HG02884 (cell line): ENCODE data around the gene CEP112.

Source experiments
- ATAC-seq: cut with Tn5 transposase; IDR thresholded peaks from one replicate; pipeline ENCODE4 v1.9.1; 2021; ENCODE audit warnings: mild to moderate bottlenecking, moderate library complexity; ENCODE audit not compliant: unreplicated experiment

The CEP112 gene

DNA sequence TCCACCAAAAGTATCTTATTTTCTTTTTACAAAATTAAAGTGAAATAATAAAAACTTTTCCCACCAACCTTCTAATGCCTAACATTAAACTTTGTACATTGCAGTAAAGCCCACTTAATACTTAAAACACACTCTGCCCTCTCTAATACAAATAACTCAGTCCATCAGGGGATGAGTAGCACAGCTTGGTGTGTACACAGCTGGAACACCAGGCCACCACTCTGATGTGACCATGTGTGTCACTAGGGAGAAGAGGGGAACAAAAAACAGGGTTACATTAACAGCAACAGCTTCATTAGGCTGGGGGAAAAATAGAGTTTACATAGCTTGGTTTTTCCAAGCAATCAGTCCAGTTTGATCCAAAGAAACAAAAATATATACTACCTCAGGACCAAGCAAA is 295.0 kb downstream of the CEP112 start:
- ATAC-seq = no peak

DNA sequence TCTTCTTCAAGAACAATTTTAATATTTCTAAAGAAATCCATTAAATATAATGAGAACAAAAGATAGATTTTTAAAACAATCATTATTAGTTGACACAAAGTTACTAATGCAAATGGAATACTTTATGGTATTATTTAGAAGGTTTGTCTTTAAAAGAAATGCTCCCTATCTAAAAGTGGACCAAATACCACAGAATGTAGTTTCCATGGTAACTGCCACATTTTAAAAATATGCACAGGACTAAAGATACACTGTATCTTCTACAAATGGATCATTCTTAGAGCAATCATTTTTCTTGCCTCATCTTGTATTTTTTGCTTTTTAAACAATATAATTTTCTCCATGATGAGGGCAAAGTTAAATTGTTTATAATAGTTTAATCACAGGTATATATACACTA is 296.0 kb downstream of the CEP112 start:
- ATAC-seq = no peak

DNA sequence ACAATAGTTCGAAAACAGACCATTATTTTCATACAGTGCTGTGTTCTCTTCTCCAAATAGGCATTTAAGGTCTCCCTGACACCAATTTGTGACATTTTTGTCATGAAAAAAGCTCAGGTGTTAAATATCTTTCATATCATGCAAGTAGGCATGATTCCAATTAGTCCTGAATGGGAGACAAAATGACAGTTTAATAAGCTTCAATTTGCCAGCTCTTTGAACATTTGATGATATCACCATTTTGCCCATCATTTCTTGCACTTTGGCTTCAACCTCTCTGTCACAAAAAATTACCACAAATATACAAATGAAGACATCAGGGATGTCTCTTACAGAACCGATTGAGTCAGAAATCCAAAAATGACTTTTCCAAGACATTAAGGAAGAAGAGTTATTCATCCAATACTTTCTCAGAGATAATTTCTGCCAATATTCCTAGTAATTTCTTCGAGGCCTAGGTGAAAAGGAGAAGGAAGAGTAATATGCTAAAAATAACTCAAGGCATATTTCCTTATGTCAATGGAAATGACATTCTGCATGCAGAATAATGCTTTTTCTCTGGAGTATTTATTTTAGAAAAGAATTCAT is 298.1 kb downstream of the CEP112 start:
- ATAC-seq = no peak

DNA sequence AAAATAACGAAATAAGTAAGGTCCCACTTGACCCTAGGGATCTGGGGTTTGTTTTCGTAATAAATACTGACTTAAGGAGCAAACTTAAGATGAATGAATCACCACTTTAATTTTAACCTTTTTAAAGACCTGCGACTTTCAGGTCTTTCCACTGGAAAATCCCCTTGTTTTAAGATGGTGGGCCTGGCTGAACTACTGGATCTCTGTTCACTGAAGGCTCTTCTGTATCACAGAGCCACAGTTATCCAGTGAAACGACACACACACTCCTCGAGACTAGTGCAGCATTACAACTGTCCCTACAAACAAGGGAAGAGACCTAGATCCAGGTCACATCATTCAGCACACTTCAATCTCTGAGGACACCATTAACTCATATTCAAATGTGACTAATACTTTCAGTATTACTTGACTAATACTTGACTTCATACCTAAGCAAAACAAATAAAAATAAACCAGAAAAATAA is 299.0 kb downstream of the CEP112 start:
- ATAC-seq = no peak

DNA sequence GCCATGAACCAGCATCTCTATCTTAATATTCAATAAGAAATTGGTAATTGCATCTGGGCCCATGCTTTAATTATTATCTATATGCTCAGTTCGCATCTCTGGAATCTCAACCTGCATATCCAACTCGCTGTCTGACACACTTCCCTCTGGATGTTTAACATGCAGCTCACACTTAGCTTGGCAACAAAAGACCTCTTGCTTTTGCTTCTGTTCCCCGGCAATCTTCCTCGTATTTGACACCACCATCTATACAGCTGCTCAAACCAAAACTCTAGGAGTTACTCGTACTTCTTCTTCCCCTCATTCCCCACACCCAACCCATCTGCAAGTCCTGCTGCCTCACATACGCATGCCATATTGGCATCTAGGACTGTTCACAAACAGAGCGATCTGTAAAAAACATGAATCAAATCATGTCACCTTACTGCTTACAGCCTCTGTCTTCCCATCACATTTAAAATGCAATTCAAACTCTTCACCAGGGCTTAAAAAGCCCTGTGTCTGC is 300.6 kb downstream of the CEP112 start:
- ATAC-seq = no peak

DNA sequence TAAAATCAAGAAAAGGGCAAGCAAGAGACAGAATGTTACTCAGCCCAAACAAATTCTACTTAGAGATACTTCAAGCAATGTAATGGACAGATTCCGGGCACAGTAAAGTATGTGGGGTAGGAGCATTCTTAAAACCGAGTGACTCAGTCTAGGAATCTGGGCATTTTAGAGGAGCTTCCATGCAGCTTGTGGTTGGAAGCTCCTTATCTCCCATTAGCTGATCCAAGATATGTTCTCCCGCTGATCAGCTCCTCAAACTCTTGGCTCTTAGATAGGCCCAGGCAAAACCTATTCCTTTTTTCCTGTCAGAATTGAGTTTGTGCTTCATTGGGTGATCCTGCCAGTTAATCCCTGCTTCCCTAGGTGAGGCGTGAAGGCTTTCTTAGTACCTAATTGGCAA is 303.3 kb downstream of the CEP112 start:
- ATAC-seq = no peak

DNA sequence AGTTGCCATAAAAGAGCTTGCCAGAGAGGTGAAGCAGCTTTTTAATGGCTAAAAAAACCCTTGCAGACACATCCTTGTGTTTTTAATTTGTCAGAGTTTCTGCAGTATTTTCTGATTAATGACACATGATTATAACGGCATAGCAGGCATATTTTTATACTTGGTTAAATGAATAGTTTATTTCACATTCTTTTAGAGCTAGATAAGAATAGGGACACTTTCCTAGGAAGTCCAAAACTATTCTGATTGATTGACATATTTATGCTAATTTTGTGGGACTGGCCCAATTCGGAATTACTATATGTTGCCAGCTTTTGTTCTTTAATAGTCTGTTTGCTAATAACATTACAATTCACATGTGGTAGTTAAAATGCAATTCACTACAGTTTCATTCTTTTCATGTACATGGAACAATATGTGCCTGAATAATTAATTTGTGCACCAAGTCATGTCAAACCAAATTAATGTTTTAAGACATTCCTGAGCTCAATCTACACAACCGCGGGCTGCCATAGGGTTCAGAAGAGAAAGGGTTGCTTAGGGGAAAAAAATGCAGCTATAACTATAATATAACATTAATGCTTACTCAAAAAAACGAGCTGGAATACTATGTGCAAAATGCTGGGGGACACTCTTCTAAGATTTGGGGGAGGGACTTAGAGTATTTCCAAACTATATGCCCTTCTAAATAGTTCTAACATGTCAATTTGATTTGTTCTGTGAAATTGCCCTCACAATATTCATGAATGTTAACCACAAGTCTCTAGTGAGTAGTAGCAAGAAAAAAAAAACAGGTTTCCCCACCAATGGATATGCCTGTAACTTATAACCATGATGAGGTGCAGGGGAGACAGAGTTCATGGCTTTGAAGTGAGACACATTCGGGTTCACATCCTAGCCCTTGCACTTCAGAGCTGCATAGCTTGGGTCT is 305.4 kb downstream of the CEP112 start:
- ATAC-seq = no peak

DNA sequence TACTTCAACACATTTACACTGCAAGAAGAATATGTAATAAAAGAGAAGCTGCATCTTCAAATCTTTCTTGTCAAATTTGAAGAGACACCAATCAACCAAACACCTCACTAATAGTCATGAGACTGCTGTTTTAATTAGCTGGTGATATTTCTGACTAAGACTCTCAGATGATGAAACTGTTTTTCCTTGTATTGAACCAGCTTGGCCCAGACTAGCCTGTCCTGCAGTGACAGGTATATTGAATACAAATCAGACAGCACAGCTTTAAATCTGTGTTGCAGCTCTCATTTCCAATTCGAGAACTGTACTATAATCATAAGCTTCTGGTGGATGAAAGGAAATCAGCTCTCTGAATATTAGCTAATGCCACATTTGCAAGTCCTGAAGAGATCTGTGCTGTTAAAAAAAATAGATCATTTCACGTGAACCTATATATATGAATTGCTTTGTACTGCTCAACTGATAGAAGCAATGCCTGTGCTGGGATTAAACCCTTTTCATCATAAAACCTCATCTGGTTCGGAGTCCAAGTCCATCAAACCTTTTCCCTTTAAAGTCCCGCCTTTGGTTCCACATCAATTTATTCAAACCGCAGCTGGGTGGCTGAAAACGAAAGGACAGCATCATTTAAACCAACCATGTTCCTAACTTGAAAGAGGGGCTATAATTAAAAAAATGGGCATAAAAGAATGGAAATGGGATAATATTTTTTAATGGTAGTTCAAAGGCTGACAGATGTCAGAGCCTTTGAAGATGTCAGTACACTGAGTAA is 306.2 kb downstream of the CEP112 start:
- no peak for ATAC-seq

DNA sequence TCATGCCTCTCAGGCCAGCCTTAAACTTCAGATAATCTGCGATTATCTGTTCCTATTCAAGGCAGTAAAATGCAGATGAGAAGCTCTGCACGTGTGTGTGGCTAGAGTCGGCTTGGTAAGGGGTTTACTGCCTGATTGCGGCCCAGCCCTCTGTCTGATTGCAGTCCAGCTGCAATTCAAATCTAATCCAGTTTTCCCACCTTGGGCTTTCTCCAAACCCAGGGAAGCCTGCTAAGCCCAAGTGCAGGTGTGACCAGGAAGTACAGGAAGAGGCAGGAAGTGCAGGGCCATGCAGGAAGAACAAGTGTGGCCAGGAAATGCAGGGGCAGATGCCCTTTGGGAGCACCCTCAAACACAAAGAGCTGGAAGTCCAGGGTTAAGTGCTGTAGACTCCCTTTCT is 314.9 kb downstream of the CEP112 start:
- ATAC-seq = no peak

DNA sequence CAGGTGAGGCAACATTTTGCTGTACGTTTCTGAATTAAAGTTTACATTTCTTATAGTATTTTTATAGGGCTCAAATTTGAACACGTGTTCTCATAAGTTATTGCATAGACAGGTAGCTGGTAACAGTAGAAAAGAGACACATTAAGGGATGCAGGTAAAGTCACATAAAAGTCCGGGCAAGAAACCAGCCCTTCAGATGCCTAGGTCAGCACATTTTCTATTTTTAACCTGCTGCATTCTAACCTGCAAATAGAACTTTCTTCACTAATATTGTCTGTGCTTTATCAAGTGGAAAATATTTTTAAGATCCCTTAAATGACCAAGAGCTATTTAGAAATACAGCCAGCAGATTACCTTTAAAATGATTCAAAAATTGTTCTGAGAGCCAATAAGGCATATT is 323.1 kb downstream of the CEP112 start:
- ATAC-seq = no peak

DNA sequence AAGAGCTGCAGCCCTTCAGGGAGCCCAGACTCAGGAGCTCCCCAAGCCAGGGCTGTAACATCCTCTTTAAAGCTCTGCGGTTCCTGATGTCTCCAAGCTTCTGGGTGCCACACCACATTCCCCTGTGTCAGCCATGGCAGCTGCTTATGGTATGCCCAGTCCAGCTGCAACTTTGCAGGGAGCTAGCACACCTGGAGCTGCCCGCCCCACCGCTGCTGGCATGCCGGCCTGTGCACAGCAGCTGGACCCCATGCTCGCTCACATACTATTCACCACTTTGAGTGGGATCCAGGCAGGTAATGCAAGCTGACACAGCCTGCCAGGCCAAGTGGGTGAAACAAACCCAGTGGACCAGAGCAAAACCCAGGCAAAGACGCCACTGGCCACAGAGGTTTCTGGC is 324.9 kb downstream of the CEP112 start:
- ATAC-seq = no peak

DNA sequence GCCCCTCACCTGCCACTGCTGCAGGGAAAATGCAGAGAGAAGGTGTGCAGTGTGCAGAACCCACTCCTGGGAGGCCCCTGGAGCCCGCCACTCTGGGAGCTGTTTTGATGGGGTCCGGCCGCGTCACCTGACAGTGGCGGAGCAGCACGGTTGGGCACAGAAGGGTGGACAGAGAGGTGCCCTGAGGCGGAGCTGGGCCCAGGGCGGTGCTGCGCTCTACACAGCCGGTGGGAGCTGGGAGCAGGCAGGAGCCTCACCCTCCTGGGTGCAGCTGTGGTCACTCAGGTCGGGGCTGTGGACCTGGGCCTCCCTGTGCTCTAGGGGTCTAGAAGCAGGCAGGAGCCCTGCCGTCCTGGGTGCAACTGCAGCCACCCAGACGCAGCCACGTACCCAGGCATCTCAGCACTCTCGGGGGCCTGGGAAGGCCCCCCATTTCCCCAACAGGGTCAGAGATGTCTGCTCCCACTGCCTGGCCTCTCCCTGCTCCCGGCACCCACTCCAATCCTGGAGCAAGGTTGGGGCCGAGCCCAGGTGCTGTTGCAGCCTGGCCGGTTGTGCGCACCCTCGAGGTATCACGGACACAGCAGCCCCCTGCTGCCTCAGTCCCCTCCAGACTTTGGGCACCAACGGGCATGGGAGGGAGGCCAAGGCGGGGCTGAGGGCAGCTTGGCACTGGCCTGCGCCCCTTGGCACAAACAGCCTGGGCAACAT is 326.1 kb downstream of the CEP112 start:
- no peak for ATAC-seq

DNA sequence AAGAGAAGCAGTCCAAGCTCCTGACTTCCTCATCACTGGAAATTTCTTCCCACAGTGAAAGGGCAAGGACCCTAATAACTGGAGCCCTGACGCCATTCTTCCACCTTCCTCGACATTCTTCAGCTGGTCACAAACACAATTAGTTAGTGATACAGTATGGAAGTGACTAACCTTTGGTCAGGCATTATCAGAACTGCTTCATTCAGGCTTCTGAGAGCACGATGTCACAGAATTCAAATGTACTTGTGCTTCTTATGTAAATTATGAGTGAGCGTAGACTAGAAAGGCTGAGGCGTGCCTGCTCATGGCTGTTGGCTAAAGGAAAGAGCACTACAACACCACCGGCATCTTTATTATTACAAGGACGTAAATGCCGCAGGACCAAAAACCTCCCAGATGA is 327.5 kb downstream of the CEP112 start:
- ATAC-seq = no peak

DNA sequence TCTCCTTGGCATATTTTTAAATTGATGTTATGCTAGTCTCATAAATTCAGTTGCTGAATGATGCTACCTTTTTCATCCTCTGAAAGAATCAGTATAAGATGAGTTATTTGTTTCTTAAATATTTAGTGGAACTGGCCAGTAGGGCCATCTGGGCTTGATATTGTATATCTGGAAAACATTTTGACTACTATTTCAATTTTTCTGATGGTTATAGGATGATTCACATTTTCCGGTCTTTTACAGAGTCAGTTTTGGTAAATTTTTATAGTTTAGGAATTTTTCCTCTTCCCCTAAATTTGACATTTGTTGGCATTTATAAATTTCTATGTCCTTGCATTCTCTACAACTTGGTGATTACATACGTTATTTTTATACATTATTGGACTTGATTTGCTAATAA is 334.2 kb downstream of the CEP112 start:
- ATAC-seq = no peak

DNA sequence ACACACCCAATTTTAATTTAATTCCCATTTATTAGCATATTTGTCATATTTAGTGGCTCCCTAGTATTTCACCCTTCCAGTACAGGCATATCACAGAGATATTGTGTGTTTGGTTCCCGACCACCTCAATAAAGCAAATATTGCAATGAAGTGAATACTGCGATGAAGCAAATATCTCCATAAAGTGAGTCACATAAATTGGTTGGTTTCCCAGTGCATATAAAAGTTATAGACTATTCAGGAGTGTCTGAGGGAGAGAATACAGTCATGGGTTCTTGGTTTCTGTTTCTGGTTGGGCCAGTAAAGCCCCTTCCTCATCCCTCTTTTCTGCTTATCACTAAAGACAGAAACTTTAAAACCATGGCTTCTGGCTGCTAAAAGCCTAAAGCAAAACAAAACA is 335.1 kb downstream of the CEP112 start:
- ATAC-seq = no peak

DNA sequence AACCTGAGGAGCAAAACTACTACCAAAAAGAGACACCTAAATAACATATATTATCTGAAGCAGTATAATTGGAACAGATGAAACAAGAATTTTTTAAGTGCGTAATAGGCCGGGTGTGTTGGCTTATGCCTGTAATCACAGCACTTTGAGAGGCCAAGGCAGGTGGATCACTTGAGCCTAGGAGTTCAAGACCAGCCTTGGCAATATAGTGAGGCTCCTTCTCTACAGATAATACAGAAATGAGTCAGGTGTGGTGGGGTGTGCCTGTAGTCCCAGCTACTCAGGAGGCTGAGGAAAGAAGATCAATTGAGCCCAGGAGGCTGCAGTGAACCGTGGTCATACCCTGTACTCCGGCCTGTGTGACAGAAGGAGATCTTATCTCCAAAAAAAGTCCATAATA is 336.3 kb downstream of the CEP112 start:
- ATAC-seq = no peak

DNA sequence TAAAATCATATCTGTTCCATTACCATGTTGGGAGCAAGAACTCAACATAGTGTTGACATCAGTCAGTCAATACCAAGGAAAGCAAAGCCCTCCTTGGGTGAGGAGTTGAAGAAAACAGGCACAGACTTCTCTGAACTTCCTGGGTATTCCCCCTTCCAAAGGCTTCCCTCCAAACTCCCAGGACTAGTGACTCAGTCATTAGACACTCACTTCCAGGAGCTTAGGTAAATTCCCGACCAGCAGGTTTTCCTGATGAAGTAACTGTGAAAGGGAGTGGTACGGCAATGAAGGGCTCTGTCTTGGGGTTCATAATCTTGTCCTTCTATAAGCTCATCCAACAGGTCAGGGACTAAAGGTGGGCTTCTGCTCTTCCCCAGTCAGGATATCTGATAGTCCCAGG is 336.7 kb downstream of the CEP112 start:
- ATAC-seq = no peak

DNA sequence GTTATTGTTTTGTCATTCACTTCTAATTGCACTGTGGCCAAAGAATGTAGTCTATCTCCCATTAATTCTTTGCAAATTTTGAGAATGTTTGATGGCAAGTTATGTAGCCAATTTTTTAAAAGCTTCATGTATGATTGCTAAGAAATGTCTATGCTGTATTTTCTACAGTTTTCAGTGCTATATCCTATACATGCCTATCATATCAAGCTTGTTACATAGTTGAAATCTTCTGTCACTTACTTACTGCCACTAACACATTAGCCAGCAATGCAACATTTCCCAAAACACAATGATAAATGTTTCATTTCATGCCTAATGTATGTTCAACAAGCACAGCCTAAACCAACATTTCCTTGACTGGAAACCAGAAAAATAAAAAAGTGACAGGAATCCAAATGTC is 338.1 kb downstream of the CEP112 start:
- ATAC-seq = no peak

DNA sequence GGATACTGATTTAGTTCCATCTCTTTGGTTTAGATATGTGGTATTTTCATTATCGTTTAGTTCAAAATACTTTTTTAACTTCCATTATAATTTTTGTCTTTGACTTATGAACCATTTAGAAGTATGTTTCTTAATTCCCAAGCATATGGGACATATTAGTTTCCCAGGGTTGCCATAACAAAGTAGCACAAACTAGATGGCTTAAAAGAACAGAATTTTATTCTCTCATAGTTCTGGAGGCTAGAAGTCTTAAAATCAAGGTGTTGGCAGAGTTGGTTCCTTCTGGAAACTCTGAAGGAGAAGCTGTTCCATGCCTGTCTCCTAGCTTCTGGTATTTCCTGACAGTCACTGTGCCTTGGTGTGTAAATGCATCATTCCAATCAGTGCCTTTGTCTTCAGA is 339.0 kb downstream of the CEP112 start:
- ATAC-seq = no peak

DNA sequence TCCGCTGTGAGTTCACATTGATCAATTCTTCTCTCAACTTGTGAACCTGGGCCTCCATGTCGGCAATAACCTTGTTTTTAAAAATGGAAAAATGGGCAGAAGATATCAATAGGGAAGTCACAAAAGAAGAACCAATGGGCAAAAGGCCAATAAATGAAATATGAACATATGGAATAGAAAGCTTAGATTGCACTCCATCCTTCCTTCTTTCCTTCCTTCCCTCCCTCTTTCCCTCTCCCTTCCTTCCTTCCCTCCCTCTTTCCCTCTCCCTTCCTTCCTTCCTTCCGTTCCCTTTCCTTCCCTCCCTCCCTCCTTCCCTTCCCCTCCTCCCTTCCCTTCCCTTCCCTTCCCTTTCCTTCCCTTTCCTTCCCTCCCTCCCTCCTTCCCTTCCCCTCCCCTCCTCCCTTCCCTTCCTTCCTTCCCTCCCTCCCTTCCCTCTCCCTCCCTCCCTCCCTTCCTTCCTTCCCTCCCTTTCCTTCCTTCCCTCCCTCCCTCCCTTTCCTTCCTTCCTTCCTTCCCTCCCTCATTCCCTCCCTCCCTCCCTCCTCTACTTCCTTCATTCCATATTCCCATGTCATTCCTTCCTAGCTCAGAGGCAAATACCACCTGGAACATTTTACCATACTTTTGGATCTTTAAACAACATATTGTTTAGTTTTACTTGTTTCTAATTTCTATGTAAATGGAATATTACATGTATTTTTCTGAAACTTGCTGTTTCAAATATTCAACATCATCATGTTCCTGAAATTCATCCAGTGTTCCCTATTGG is 339.8 kb downstream of the CEP112 start:
- ATAC-seq = no peak
